SK-N-MC (cell line): ENCODE results near the gene MRTFB.

Experiments used
- DNase-seq: peaks from one replicate; pipeline ENCODE4 v3.0.0-alpha.2; 2011; ENCODE audit warnings: low read depth, low spot score
- H3K27ac ChIP-seq: fragments of 200-600 bp; sonication (generic); 2 replicates; pipeline ENCODE4 v1.5.1; 2016; ENCODE audit warnings: mixed run types
- H3K36me3 ChIP-seq: fragments of 200-600 bp; sonication (generic); 2 replicates; pipeline ENCODE4 v1.6.1; 2017; ENCODE audit warnings: antibody characterized with exemption, low read length, mixed read lengths; ENCODE audit not compliant: insufficient read depth
- H3K4me3 ChIP-seq: fragments of 200-600 bp; sonication (generic); 2 replicates; pipeline ENCODE4 v1.5.1; 2016
- H3K9ac ChIP-seq: fragments of 200-600 bp; sonication (generic); 2 replicates; pipeline ENCODE4 v1.8.0; 2017; ENCODE audit warnings: mixed run types, mixed read lengths; ENCODE audit not compliant: insufficient read length
- H3K9me3 ChIP-seq: fragments of 200-600 bp; sonication (generic); 2 replicates; pipeline ENCODE4 v1.6.1; 2017; ENCODE audit warnings: low read depth, mild to moderate bottlenecking, antibody characterized with exemption, low read length, moderate library complexity, mixed read lengths
- EZH2 ChIP-seq: fragments of 200-600 bp; sonication (generic); IDR thresholded peaks from one replicate; pipeline ENCODE4 v1.6.1; 2017; ENCODE audit warnings: antibody characterized with exemption
- FOXP2 ChIP-seq: optimal IDR thresholded peaks from 2 replicates; pipeline ENCODE3; 2011; ENCODE audit warnings: mild to moderate bottlenecking, moderate library complexity; ENCODE audit not compliant: insufficient read depth; ENCODE audit errors: extremely low read length, control extremely low read depth
- POLR2AphosphoS5 ChIP-seq: IDR thresholded peaks from 2 replicates; pipeline ENCODE4 v1.6.1; 2012; ENCODE audit warnings: mild to moderate bottlenecking, low read depth, low read length, borderline replicate concordance

Gene MRTFB

GRCh38 chr16:14056970-14057369 lies 14.1 kb upstream of the MRTFB start:
- no peaks in the 10 kb centered on the region for H3K36me3 ChIP-seq
- H3K9me3 ChIP-seq: peaks cover 6% of the 10 kb centered on the region; the same call in 1 of the 2 replicates
- TF ChIP-seq FOXP2: no peak
- TF ChIP-seq POLR2AphosphoS5: no peak
- no peak for TF ChIP-seq EZH2

DNA sequence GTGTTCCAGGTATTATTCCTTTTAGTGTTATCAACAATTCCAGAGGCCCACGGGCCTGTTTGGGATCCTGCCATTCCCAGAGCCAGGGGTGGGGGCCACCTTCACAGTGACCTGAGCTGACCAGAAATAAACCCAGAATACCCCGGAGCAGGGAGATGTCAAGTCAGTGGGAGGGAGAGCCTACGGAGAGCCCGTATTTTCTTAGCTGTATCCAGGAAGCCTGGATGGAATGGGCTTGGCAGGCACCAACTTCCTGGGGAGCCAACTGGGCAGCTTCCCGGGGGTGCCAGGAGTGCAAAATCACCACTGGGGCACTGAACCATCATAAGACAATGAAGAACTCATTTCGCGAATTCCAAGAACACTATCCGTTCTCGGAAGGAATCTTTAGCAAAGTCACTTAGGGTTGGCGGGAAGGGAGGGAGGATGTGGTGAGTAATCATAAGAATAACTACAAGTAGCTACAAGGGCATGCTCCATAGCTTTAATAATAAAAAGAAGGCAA lies 13.2 kb upstream of the MRTFB start:
- no peaks in the 10 kb centered on the region for H3K36me3 ChIP-seq
- TF ChIP-seq EZH2: no peak
- TF ChIP-seq POLR2AphosphoS5: no peak
- TF ChIP-seq FOXP2: no peak
- H3K4me3 ChIP-seq: no peak overlapping the region
- peaks cover 6% of the 10 kb centered on the region; the same call in 1 of the 2 replicates for H3K9me3 ChIP-seq
- no peak overlapping the region for H3K27ac ChIP-seq
- no peak overlapping the region for H3K9ac ChIP-seq
- no peak for DNase-seq

More at GRCh38 chr16:14056970-14057369, 14.1 kb upstream of the MRTFB start:
- no peak for DNase-seq
- H3K27ac ChIP-seq: no peak overlapping the region
- H3K9ac ChIP-seq: no peak overlapping the region
- no peak overlapping the region for H3K4me3 ChIP-seq

GRCh38 chr16:14061732-14062259 lies 9.3 kb upstream of the MRTFB start:
- no peak overlapping the region for H3K4me3 ChIP-seq
- peaks cover 3% of the 10 kb centered on the region; the same call in 1 of the 2 replicates for H3K9me3 ChIP-seq
- H3K9ac ChIP-seq: no peak overlapping the region
- no peaks in the 10 kb centered on the region for H3K36me3 ChIP-seq
- no peak overlapping the region for H3K27ac ChIP-seq
- TF ChIP-seq FOXP2 (no peak), POLR2AphosphoS5 (no peak), EZH2 (no peak)
- DNase-seq: no peak

- no peak for DNase-seq
- TF ChIP-seq FOXP2 (no peak), EZH2 (no peak), POLR2AphosphoS5 (no peak)
These were observed 8.9 kb upstream of the MRTFB start for GRCh38 chr16:14062261-14062660.

GRCh38 chr16:14063618-14064581 lies 7.2 kb upstream of the MRTFB start:
- H3K9ac ChIP-seq: no peak overlapping the region
- no peak overlapping the region for H3K4me3 ChIP-seq
- no peaks in the 10 kb centered on the region for H3K9me3 ChIP-seq
- no peak overlapping the region for H3K27ac ChIP-seq
- TF ChIP-seq POLR2AphosphoS5: no peak
- TF ChIP-seq EZH2: no peak
- no peak for TF ChIP-seq FOXP2
- H3K36me3 ChIP-seq: no peaks in the 10 kb centered on the region
- no peak for DNase-seq

More at GRCh38 chr16:14062261-14062660, 8.9 kb upstream of the MRTFB start:
- no peak overlapping the region for H3K27ac ChIP-seq
- no peaks in the 10 kb centered on the region for H3K36me3 ChIP-seq
- H3K9ac ChIP-seq: no peak overlapping the region
- no peak overlapping the region for H3K4me3 ChIP-seq
- H3K9me3 ChIP-seq: no peaks in the 10 kb centered on the region

GRCh38 chr16:14069818-14070217 lies 1.3 kb upstream of the MRTFB start:
- no peak for TF ChIP-seq FOXP2
- no peak for TF ChIP-seq EZH2
- TF ChIP-seq POLR2AphosphoS5: no peak
- no peaks in the 10 kb centered on the region for H3K9me3 ChIP-seq
- H3K36me3 ChIP-seq: no peaks in the 10 kb centered on the region
- H3K9ac ChIP-seq: no peak overlapping the region
- H3K27ac ChIP-seq: no peak overlapping the region
- no peak overlapping the region for H3K4me3 ChIP-seq
- no peak for DNase-seq

DNA sequence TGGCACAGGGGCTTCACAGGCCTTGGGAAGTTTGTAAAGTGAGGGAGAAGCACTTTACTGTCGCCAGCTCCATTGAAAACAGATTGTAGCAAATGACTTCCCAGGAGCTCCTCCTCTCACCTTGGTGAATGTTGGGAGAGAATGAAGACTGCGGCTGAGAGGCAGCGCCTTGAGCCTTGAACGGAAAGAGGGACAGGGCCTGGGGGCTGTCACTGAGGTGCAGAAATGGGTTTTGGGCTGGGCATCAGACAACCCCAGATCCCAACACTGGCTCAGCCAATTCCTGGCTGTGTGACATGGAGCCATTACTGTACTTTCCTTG lies 603 bp upstream of the MRTFB start:
- Histone ChIP-seq H3K36me3 (no peaks in the 10 kb centered on the region; the same call in 1 of the 2 replicates), H3K27ac (no peak overlapping the region), H3K9me3 (no peaks in the 10 kb centered on the region), H3K4me3 (peak overlapping the region; percentile 98), H3K9ac (no peak overlapping the region)
- DNase-seq: no peak
- no peak for TF ChIP-seq EZH2

DNA sequence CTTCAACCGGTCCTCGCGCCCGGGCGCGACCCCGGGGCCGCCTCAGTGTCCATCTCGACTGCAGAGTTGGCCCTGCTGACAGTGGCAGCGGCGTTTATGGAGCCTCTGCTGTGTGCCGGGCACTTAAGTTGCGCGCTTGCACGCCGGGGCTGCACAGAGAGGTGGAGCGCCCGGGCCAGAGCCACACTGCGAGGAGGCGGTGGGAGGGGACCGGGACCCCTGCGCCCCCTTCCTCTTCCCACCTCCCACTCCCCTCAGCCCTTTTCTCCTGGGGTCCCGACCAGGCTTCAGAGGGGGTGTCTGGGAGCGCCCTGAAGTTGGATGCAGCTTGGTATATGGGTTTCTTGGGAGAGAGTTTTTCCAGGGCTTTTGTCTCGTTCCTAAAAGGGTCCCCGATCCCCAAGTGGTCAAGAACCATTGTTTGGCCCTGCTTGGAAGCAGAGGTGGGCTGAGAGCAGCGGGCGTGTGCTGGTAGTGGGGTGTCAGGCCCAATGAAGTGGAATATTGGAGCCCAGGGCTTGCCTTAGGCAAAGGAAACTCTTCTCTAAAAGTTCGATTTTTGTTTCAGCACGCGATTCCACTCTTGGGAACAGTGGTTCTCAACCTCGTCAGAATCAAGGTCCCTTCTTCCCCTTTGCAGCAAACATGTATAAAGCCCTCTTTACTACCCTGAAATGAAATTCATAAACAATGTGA lies 605 bp downstream of the MRTFB start:
- TF ChIP-seq EZH2 (no peak), FOXP2 (no peak), POLR2AphosphoS5 (no peak)
- H3K4me3 ChIP-seq: peak overlapping the region; percentile 98
- H3K9ac ChIP-seq: peak overlapping the region; percentile 93
- H3K9me3 ChIP-seq: no peaks in the 10 kb centered on the region
- no peaks in the 10 kb centered on the region; the same call in 1 of the 2 replicates for H3K36me3 ChIP-seq
- DNase-seq: no peak
- no peak overlapping the region for H3K27ac ChIP-seq
